GM19238 (cell line): Measurements from ENCODE around the gene MIER3.
A peak's percentile ranks its signal among the peaks of the same experiment; 100 is the strongest.
"Not testable (repeated sequence)": the region's sequence is repeated elsewhere in the genome, so short reads cannot be mapped to it uniquely, and the experiment has no call there.

ENCODE experiments used
- DNase-seq: peaks from one replicate; pipeline ENCODE4 v3.0.0; 2011; ENCODE audit warnings: low spot score; ENCODE audit not compliant: insufficient read length

MIER3 gene

GRCh38 chr5:56951946-56952691 is at the start of gene MIER3:
Gene MIER3 (minus strand): TSS chr5:56952123. CDS start chr5:56952102, 21 bp downstream.
- DNase-seq, result peak; percentile 91

GRCh38 chr5:56995596-56995995 is 43.7 kb upstream of the MIER3 start:
- DNase-seq, result no peak

GRCh38 chr5:56993241-56993640 is 41.3 kb upstream of the MIER3 start:
- no peak for DNase-seq

- DNase-seq, result no peak
Observed at GRCh38 chr5:56989676-56990075, 37.8 kb upstream of the MIER3 start.

- no peak for DNase-seq
Observed at GRCh38 chr5:56988490-56988889, 36.6 kb upstream of the MIER3 start.

GRCh38 chr5:56987171-56987570 is 35.2 kb upstream of the MIER3 start:
- DNase-seq, result no peak

- DNase-seq, result no peak
Observed at GRCh38 chr5:56986626-56986947, 34.7 kb upstream of the MIER3 start.

- no peak for DNase-seq
Observed at GRCh38 chr5:56985936-56986625, 34.2 kb upstream of the MIER3 start.

GRCh38 chr5:56984445-56984844 is 32.5 kb upstream of the MIER3 start:
- no peak for DNase-seq

- DNase-seq, result peak; percentile 13
Observed at GRCh38 chr5:56983593-56984361, 31.9 kb upstream of the MIER3 start.

- DNase-seq, result no peak
Observed at GRCh38 chr5:56981548-56982315, 29.8 kb upstream of the MIER3 start.

GRCh38 chr5:56979968-56980367 is 28.0 kb upstream of the MIER3 start:
- no peak for DNase-seq

- DNase-seq, result not testable (repeated sequence)
Observed at GRCh38 chr5:56979526-56979925, 27.6 kb upstream of the MIER3 start.

GRCh38 chr5:56977822-56978221 is 25.9 kb upstream of the MIER3 start:
- no peak for DNase-seq

GRCh38 chr5:56977021-56977420 is 25.1 kb upstream of the MIER3 start:
- DNase-seq, result no peak

- DNase-seq, result no peak
Observed at GRCh38 chr5:56974241-56974640, 22.3 kb upstream of the MIER3 start.

GRCh38 chr5:56973473-56973872 is 21.6 kb upstream of the MIER3 start:
- DNase-seq, result no peak

- DNase-seq, result no peak
Observed at GRCh38 chr5:56971275-56971674, 19.4 kb upstream of the MIER3 start.

- no peak for DNase-seq
Observed at GRCh38 chr5:56964173-56964572, 12.2 kb upstream of the MIER3 start.

- no peak for DNase-seq
Observed at GRCh38 chr5:56963246-56963645, 11.3 kb upstream of the MIER3 start.

GRCh38 chr5:56962286-56962685 is 10.4 kb upstream of the MIER3 start:
- DNase-seq, result no peak

GRCh38 chr5:56961746-56962145 is 9.8 kb upstream of the MIER3 start:
- no peak for DNase-seq
